Measurements from ENCODE around the gene ITGA11.

The ITGA11 gene

DNA sequence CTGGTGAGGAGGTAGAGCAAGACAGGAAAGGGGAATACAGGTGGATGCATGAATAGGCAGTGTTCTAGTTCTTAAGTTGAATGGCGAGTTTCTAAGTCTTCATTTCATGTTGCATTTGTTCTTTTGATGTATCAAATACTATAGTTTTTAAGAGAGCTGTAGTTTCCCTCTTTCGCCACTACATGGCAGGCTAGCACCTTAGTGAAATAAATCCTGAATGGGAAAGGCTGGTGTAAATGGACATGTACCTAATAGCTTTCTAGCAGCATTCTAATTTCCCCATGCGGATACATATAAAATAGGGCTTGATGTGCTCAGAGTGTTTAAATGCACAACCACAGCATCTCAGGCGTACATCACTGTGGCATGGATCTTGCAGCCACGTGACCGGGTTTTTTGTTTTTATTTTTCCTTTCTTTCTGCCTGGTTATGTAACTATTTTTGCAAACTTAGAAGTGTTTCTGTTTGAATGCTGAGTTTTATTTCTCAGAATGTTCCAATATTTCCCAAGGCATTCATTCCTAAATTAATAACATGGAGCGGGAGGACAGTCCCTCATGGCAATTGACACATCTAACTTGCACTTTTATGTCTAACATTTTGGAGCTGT, 178.9 kb downstream of the ITGA11 start:
- peak; percentile 2 for DNase-seq

DNA sequence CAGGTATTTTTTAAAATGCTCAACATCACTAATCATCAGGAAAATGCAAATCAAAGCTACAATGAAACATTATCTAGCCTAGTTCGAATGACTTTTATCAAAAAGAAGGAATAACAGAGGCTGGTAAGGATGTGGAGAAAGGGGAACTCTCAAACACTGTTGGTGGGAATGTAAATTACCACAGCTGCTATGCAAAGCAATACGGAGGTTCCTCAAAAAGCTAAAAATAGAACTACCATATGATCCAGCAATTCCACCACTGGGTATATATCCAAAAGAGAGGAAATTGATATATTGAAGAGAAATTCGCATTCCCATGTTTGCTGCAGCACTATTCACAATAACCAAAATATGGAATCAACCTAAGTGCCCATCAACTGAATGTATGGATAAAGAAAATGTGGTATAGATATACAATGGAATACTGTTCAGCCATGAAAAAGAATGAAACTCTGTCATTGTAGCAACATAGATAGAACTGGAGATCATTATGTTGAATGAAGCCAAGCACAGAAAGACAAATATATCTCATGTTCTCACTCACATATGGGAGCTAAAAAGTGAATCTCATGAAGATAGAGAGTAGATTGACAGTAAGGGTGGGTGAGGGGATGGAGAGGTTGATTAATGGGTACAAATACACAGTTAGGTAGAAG, 182.8 kb downstream of the ITGA11 start:
- DNase-seq, result no peak
